Kidney (tissue), 14 donors: ENCODE results near the gene CNTN5. TPM values are rescaled to one million over a fixed set of nuclear protein-coding genes. Genes with fewer than 3 reads are reported as not detected.

Experiments used
- DNase-seq, 5 donors: peaks; one replicate each; pipeline ENCODE4 v3.0.0-alpha.2; 2013 to 2020
- FAIRE-seq: peaks from 2 replicates; lab custom pipeline; 2012; peaks lifted over from hg19 to GRCh38; lab: Jason Lieb, UNC
- H3K27ac ChIP-seq, 2 donors: one replicate each; pipeline ENCODE4 v1.7.0; 2013; ENCODE audit warnings: low read depth in 2 of 2, low read length in 2 of 2, inconsistent platforms in 1 of 2
- H3K27me3 ChIP-seq: one replicate; pipeline ENCODE4 v1.7.1; 2013; ENCODE audit warnings: low read length, inconsistent platforms; ENCODE audit not compliant: control insufficient read depth, insufficient read depth
- H3K36me3 ChIP-seq, 3 donors: one replicate each; pipeline versions ENCODE4 v1.7.0 to v1.7.1; 2013; ENCODE audit warnings: low read length in 3 of 3, control low read depth in 1 of 3, inconsistent platforms in 1 of 3; ENCODE audit not compliant: insufficient read depth in 3 of 3, control insufficient read depth in 2 of 3
- H3K4me1 ChIP-seq, 3 donors: one replicate each; pipeline versions ENCODE4 v1.7.0 to v1.7.1; 2013; ENCODE audit warnings: low read length in 3 of 3, inconsistent platforms in 1 of 3, low read depth in 1 of 3; ENCODE audit not compliant: control insufficient read depth in 2 of 3, insufficient read depth in 2 of 3
- H3K4me3 ChIP-seq, 3 donors: one replicate each; pipeline versions ENCODE4 v1.7.0 to v1.8.1; 2013; ENCODE audit warnings: low read length in 3 of 3, control low read depth in 1 of 3, inconsistent platforms in 1 of 3
- H3K9ac ChIP-seq, 3 donors: one replicate each; pipeline versions ENCODE4 v1.7.0 to v1.7.1; 2013; ENCODE audit warnings: low read length in 3 of 3, control low read depth in 1 of 3, inconsistent platforms in 1 of 3
- H3K9me3 ChIP-seq, 3 donors: one replicate each; pipeline versions ENCODE4 v1.7.0 to v1.7.1; 2013; ENCODE audit warnings: low read length in 3 of 3, control low read depth in 1 of 3, inconsistent platforms in 1 of 3; ENCODE audit not compliant: control insufficient read depth in 2 of 3, insufficient read depth in 1 of 3
- CTCF ChIP-seq: IDR thresholded peaks from 3 replicates; pipeline ENCODE4 v1.5.1; 2012; ENCODE audit warnings: mild to moderate bottlenecking, moderate library complexity, borderline replicate concordance; ENCODE audit not compliant: insufficient read depth; ENCODE audit errors: extremely low read depth
- intact Hi-C: fragments of 100-400 bp; cut with DNase I; formaldehyde crosslinking; loops from one replicate; pipeline ENCODE4 v1.11.1; 2022
- polyA plus RNA-seq: library from polyadenylated mRNA; stranded (reverse); fragments of 350-450 nt; fragmentation: Illumina TruSeq; extraction: RNeasy Lipid Tissue Mini Kit (QIAGEN cat#74804); gene quantifications from one replicate; pipeline ENCODE4 v1.2.3, GENCODE V29; 2014; ENCODE audit warnings: low read depth, low replicate concordance; ENCODE audit not compliant: insufficient read depth
- total RNA-seq: library from RNA; stranded (reverse); fragmentation: NEBNext Ultra II Directional; extraction: Animal tissue kit (Norgen Biotek cat#: 25700); gene quantifications from one replicate; pipeline ENCODE4 v1.2.1, GENCODE V29; 2021
- donor health status: control.
- donor health status: control.
- donor health status: control.
- donor health status: control.
- donor health status: control.
- donor health status: DM: yes; HTN: yes; CAD: no.
- donor health status: Normal renal cell carcinoma (clear cell type).

The CNTN5 gene
- total and polyA plus RNA-seq, 2 donors from 2014 or later, result 0.11 to 0.66 TPM

GRCh38 chr11:99443276-99443675, 422.5 kb downstream of the CNTN5 start:
- peaks cover 0 to 1% (median 0%) of the 10 kb centered on the region in 3 donors for H3K9me3 ChIP-seq
- DNase-seq (no peak), FAIRE-seq (no peak)
- H3K4me1 ChIP-seq, result no peaks in the 10 kb centered on the region
- H3K9ac ChIP-seq, result no peak overlapping the region
- no peak overlapping the region for H3K27ac ChIP-seq
- no peak overlapping the region for H3K4me3 ChIP-seq
- no peaks in the 10 kb centered on the region for H3K27me3 ChIP-seq
- no peak for TF ChIP-seq CTCF
- H3K36me3 ChIP-seq, result no peaks in the 10 kb centered on the region
- intact Hi-C loops, result no loop called here

GRCh38 chr11:99446400-99446799, 425.7 kb downstream of the CNTN5 start:
- intact Hi-C loops, result no loop called here
- no peak overlapping the region for H3K4me3 ChIP-seq
- no peaks in the 10 kb centered on the region for H3K9me3 ChIP-seq
- no peak overlapping the region for H3K27ac ChIP-seq
- no peak for FAIRE-seq
- no peaks in the 10 kb centered on the region for H3K4me1 ChIP-seq
- TF ChIP-seq CTCF, result no peak
- H3K27me3 ChIP-seq, result no peaks in the 10 kb centered on the region
- H3K9ac ChIP-seq, result no peak overlapping the region
- no peaks in the 10 kb centered on the region for H3K36me3 ChIP-seq
- DNase-seq, result no peak

GRCh38 chr11:99449345-99449744, 428.6 kb downstream of the CNTN5 start:
- TF ChIP-seq CTCF, result no peak
- intact Hi-C loops, result no loop called here

GRCh38 chr11:99452075-99452474, 431.3 kb downstream of the CNTN5 start:
- TF ChIP-seq CTCF, result no peak
- intact Hi-C loops, result no loop called here
- no peaks in the 10 kb centered on the region for H3K4me1 ChIP-seq

More at GRCh38 chr11:99449345-99449744, 428.6 kb downstream of the CNTN5 start:
- Histone ChIP-seq H3K4me1 (no peaks in the 10 kb centered on the region), H3K36me3 (no peaks in the 10 kb centered on the region), H3K27me3 (no peaks in the 10 kb centered on the region), H3K9ac (no peak overlapping the region), H3K4me3 (no peak overlapping the region), H3K27ac (no peak overlapping the region), H3K9me3 (no peaks in the 10 kb centered on the region)
- FAIRE-seq (no peak), DNase-seq (no peak)

More at GRCh38 chr11:99452075-99452474, 431.3 kb downstream of the CNTN5 start:
- Histone ChIP-seq H3K4me3 (no peak overlapping the region), H3K27me3 (no peaks in the 10 kb centered on the region), H3K36me3 (no peaks in the 10 kb centered on the region), H3K27ac (no peak overlapping the region), H3K9me3 (no peaks in the 10 kb centered on the region), H3K9ac (no peak overlapping the region)
- DNase-seq, result no peak
- no peak for FAIRE-seq
